Measurements from ENCODE around the gene ERCC6L2. TPM values are rescaled to one million over a fixed set of nuclear protein-coding genes. Genes with fewer than 3 reads are reported as not detected.

The ERCC6L2 gene
- total and polyA plus RNA-seq, 10 of the 15 experiments (the other 5 are each of a cell fraction or from before 2014, with no cell fraction given) = 8.1 to 45.0 (median 22.6) TPM

- in situ Hi-C loops (cut with MboI) (no loop called here), intact Hi-C loops (cut with micrococcal nuclease; ENCODE audit: unreplicated experiment) (no loop called here)
- Histone ChIP-seq H3K36me3 (ENCODE audit: control insufficient read depth in 2 of 2, insufficient read depth in 2 of 2, low read length in 1 of 2) (no peaks in the 10 kb centered on the region; a peak in 1 of 4 replicates), H4K20me1 (ENCODE audit: control insufficient read depth, insufficient read depth) (no peaks in the 10 kb centered on the region), H3K27ac (ENCODE audit: control insufficient read depth, insufficient read depth) (no peak overlapping the region), H3K4me1 (ENCODE audit: control insufficient read depth, insufficient read depth, low read length) (peaks cover 3% of the 10 kb centered on the region), H3K9me3 (replicated peaks; ENCODE audit: control insufficient read depth, insufficient read depth, low read length) (peaks cover 11% of the 10 kb centered on the region; the same call in 2 of the 3 replicates), H2AFZ (ENCODE audit: control insufficient read depth, low read depth, low read length) (no peak overlapping the region), H3K4me3 (no peak overlapping the region), H3K27me3 (replicated peaks in 1 of 2; ENCODE audit: control insufficient read depth in 2 of 2, insufficient read depth in 2 of 2, low read length in 1 of 2) (no peaks in the 10 kb centered on the region), H3K9ac (ENCODE audit: control insufficient read depth, insufficient read depth, low read length) (no peak overlapping the region), H3K4me2 (ENCODE audit: control insufficient read depth, insufficient read depth) (no peak overlapping the region), H3K79me2 (ENCODE audit: control insufficient read depth, insufficient read depth, low read length) (no peaks in the 10 kb centered on the region)
- RAD21 ChIA-PET (ENCODE audit: unreplicated experiment) = no interaction called here
- ATAC-seq (no peak), FAIRE-seq (no peak), DNase-seq (ENCODE audit: low read depth, low spot score) (no peak)
- WGBS (ENCODE audit: insufficient coverage, insufficient replicate concordance, low lambda C conversion rate, missing lambda C conversion rate) = 69% methylated on average over 6 of the region's 6 CpGs
- no TSS peak for BruUV-seq (replicated peaks)
- SMC1A ChIA-PET (ENCODE audit: uncharacterized antibody, unreplicated experiment) = no interaction called here
- CTCF ChIA-PET = no interaction called here
- POLR2A ChIA-PET = no interaction called here
- TF ChIP-seq RFX5 (IDR thresholded peaks at IDR 0.05; ENCODE audit: low read depth, low read length) = no peak
- TF ChIP-seq BHLHE40 (IDR thresholded peaks at IDR 0.05; ENCODE audit: borderline replicate concordance in 1 of 2, low read depth in 2 of 2, low read length in 1 of 2) = no peak
- TF ChIP-seq ZNF24 (IDR thresholded peaks at IDR 0.05) = no peak
- TF ChIP-seq RAD51 (IDR thresholded peaks at IDR 0.05) = no peak
- no peak for TF ChIP-seq POLR2A (IDR thresholded peaks at IDR 0.05; ENCODE audit: low read depth, low read length)
- TF ChIP-seq JUNB (IDR thresholded peaks at IDR 0.05) = no peak
- no peak for TF ChIP-seq HCFC1 (IDR thresholded peaks at IDR 0.05; ENCODE audit: low read length)
- TF ChIP-seq, protein P1, sequence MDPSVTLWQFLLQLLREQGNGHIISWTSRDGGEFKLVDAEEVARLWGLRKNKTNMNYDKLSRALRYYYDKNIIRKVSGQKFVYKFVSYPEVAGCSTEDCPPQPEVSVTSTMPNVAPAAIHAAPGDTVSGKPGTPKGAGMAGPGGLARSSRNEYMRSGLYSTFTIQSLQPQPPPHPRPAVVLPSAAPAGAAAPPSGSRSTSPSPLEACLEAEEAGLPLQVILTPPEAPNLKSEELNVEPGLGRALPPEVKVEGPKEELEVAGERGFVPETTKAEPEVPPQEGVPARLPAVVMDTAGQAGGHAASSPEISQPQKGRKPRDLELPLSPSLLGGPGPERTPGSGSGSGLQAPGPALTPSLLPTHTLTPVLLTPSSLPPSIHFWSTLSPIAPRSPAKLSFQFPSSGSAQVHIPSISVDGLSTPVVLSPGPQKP (IDR thresholded peaks at IDR 0.05; ENCODE audit: low read depth, low read length) = no peak
- TF ChIP-seq TARDBP (IDR thresholded peaks at IDR 0.05; ENCODE audit: borderline replicate concordance) = no peak
- TF ChIP-seq, protein P2, sequence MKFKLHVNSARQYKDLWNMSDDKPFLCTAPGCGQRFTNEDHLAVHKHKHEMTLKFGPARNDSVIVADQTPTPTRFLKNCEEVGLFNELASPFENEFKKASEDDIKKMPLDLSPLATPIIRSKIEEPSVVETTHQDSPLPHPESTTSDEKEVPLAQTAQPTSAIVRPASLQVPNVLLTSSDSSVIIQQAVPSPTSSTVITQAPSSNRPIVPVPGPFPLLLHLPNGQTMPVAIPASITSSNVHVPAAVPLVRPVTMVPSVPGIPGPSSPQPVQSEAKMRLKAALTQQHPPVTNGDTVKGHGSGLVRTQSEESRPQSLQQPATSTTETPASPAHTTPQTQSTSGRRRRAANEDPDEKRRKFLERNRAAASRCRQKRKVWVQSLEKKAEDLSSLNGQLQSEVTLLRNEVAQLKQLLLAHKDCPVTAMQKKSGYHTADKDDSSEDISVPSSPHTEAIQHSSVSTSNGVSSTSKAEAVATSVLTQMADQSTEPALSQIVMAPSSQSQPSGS (IDR thresholded peaks at IDR 0.05; ENCODE audit: low read length) = no peak
- TF ChIP-seq EGR1 (IDR thresholded peaks at IDR 0.05; ENCODE audit: borderline replicate concordance in 1 of 2, low read depth in 2 of 2, low read length in 2 of 2) = no peak
- TF ChIP-seq, protein P3, sequence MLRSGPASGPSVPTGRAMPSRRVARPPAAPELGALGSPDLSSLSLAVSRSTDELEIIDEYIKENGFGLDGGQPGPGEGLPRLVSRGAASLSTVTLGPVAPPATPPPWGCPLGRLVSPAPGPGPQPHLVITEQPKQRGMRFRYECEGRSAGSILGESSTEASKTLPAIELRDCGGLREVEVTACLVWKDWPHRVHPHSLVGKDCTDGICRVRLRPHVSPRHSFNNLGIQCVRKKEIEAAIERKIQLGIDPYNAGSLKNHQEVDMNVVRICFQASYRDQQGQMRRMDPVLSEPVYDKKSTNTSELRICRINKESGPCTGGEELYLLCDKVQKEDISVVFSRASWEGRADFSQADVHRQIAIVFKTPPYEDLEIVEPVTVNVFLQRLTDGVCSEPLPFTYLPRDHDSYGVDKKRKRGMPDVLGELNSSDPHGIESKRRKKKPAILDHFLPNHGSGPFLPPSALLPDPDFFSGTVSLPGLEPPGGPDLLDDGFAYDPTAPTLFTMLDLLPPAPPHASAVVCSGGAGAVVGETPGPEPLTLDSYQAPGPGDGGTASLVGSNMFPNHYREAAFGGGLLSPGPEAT (IDR thresholded peaks at IDR 0.05; ENCODE audit: low read depth) = no peak
- TF ChIP-seq FOS (IDR thresholded peaks at IDR 0.05; ENCODE audit: borderline replicate concordance, extremely low read depth, insufficient read length) = no peak
- TF ChIP-seq ETV6 (conservative IDR thresholded peaks at IDR 0.05 in 1 of 2, IDR thresholded peaks at IDR 0.05 in 1 of 2; ENCODE audit: borderline replicate concordance in 1 of 2, low read depth in 1 of 2) = no peak
- TF ChIP-seq NR2F1 (conservative IDR thresholded peaks at IDR 0.05) = no peak
- TF ChIP-seq IRF3 (IDR thresholded peaks at IDR 0.05) = no peak
- no peak for TF ChIP-seq SKIL (IDR thresholded peaks at IDR 0.05; ENCODE audit: low read depth, poor library complexity, severe bottlenecking)
- TF ChIP-seq MTA3 (IDR thresholded peaks at IDR 0.05; ENCODE audit: borderline replicate concordance, low read length) = no peak
Measured at GRCh38 chr9:95952471-95952870, 77.0 kb downstream of the ERCC6L2 start.

All from GM12878 (cell line).